ENCODE results near the gene RFTN2.

Gene RFTN2

GRCh38 chr2:197706839-197707207, 31.4 kb upstream of the RFTN2 start:
- H3K9me3 ChIP-seq (ENCODE audit: insufficient read depth, low read depth, low read length): no peaks in the 10 kb centered on the region
- no CpG with 5 or more reads among the region's 5 CpGs for WGBS (ENCODE audit: extremely low coverage, insufficient coverage, insufficient read length)

GRCh38 chr2:197705912-197706838, 30.8 kb upstream of the RFTN2 start:
- H3K27me3 ChIP-seq (ENCODE audit: insufficient read depth, low read length): no peaks in the 10 kb centered on the region
- H3K18ac ChIP-seq (ENCODE audit: low read length): no peak overlapping the region
- no peak overlapping the region for H2AK5ac ChIP-seq (ENCODE audit: low read length)
- H3K4me3 ChIP-seq (ENCODE audit: low read depth, low read length): peak overlapping the region; percentile 95
- H2BK120ac ChIP-seq (ENCODE audit: insufficient read depth, low read length, poor library complexity): no peak overlapping the region
- no peak overlapping the region for H2BK12ac ChIP-seq (ENCODE audit: low read length)
- no peak overlapping the region for H3K23ac ChIP-seq (ENCODE audit: low read length)
- H2AFZ ChIP-seq (ENCODE audit: insufficient read depth, low read length, poor library complexity): peak overlapping the region; percentile 18
- H3K14ac ChIP-seq (ENCODE audit: low read length): no peak overlapping the region
- no peak overlapping the region for H4K8ac ChIP-seq (ENCODE audit: low read depth, low read length)
- no peaks in the 10 kb centered on the region for H3K79me2 ChIP-seq (ENCODE audit: control insufficient read depth, insufficient read depth, low read length, poor library complexity)
- no peak overlapping the region for H3K4ac ChIP-seq (ENCODE audit: low read depth, low read length)
- no peak overlapping the region for H3K27ac ChIP-seq (ENCODE audit: low read depth, low read length)
- no peak overlapping the region for H2BK5ac ChIP-seq (ENCODE audit: low read depth, low read length, poor library complexity)
- H3K36me3 ChIP-seq (ENCODE audit: control insufficient read depth in 1 of 2, insufficient read depth in 2 of 2, low read length in 2 of 2): no peaks in the 10 kb centered on the region
- no peak overlapping the region for H4K91ac ChIP-seq (ENCODE audit: low read depth, low read length)
- DNase-seq: peak in 1 of 2 donors; percentile 28
- peak overlapping the region; percentile 71 for H3K9ac ChIP-seq (ENCODE audit: low read length)
- peak overlapping the region; percentile 98 for H3K4me2 ChIP-seq (ENCODE audit: low read length)
- no peak overlapping the region for H4K12ac ChIP-seq (ENCODE audit: low read depth, low read length)
- peaks cover 4% of the 10 kb centered on the region for H3K79me1 ChIP-seq (ENCODE audit: low read length)
- no CpG with 5 or more reads among the region's 38 CpGs for WGBS (ENCODE audit: extremely low coverage, insufficient coverage, insufficient read length)
- peaks cover 9 to 13% of the 10 kb centered on the region in 2 experiments for H3K4me1 ChIP-seq (ENCODE audit: control insufficient read depth in 1 of 2, insufficient read depth in 2 of 2, low read length in 2 of 2)
- no peaks in the 10 kb centered on the region for H3K9me3 ChIP-seq (ENCODE audit: insufficient read depth, low read depth, low read length)

More at GRCh38 chr2:197706839-197707207, 31.4 kb upstream of the RFTN2 start:
- Histone ChIP-seq H4K12ac (ENCODE audit: low read depth, low read length) (no peak overlapping the region), H2AFZ (ENCODE audit: insufficient read depth, low read length, poor library complexity) (no peak overlapping the region), H3K4me3 (ENCODE audit: low read depth, low read length) (no peak overlapping the region), H4K8ac (ENCODE audit: low read depth, low read length) (no peak overlapping the region), H3K79me1 (ENCODE audit: low read length) (peaks cover 4% of the 10 kb centered on the region), H4K91ac (ENCODE audit: low read depth, low read length) (no peak overlapping the region), H2BK120ac (ENCODE audit: insufficient read depth, low read length, poor library complexity) (no peak overlapping the region), H2BK5ac (ENCODE audit: low read depth, low read length, poor library complexity) (no peak overlapping the region), H3K23ac (ENCODE audit: low read length) (no peak overlapping the region), H3K14ac (ENCODE audit: low read length) (no peak overlapping the region), H3K27me3 (ENCODE audit: insufficient read depth, low read length) (no peaks in the 10 kb centered on the region), H3K27ac (ENCODE audit: low read depth, low read length) (no peak overlapping the region), H3K4me1 (ENCODE audit: control insufficient read depth in 1 of 2, insufficient read depth in 2 of 2, low read length in 2 of 2) (peaks cover 9 to 13% of the 10 kb centered on the region in 2 experiments), H3K18ac (ENCODE audit: low read length) (no peak overlapping the region), H3K9ac (ENCODE audit: low read length) (no peak overlapping the region), H3K36me3 (ENCODE audit: control insufficient read depth in 1 of 2, insufficient read depth in 2 of 2, low read length in 2 of 2) (no peaks in the 10 kb centered on the region), H3K4me2 (ENCODE audit: low read length) (peak overlapping the region; percentile 98), H3K79me2 (ENCODE audit: control insufficient read depth, insufficient read depth, low read length, poor library complexity) (no peaks in the 10 kb centered on the region), H2AK5ac (ENCODE audit: low read length) (no peak overlapping the region), H2BK12ac (ENCODE audit: low read length) (no peak overlapping the region), H3K4ac (ENCODE audit: low read depth, low read length) (no peak overlapping the region)
- no peak for DNase-seq

GRCh38 chr2:197705121-197705911, 29.9 kb upstream of the RFTN2 start, which contains the start of gene MARS2:
Gene MARS2, plus strand, starts transcription at chr2:197705369. Its CDS starts 37 bp downstream, at chr2:197705406.
- peak within 1 kb of the TSS; percentile 33 for H4K91ac ChIP-seq (ENCODE audit: low read depth, low read length)
- peak within 1 kb of the TSS; percentile 32 for H2BK5ac ChIP-seq (ENCODE audit: low read depth, low read length, poor library complexity)
- peak within 1 kb of the TSS; percentile 80 for H3K9ac ChIP-seq (ENCODE audit: low read length)
- no peak within 1 kb of the TSS for H2BK120ac ChIP-seq (ENCODE audit: insufficient read depth, low read length, poor library complexity)
- H3K9me3 ChIP-seq (ENCODE audit: insufficient read depth, low read depth, low read length): no peaks in the 10 kb centered on the region
- H3K14ac ChIP-seq (ENCODE audit: low read length): no peak within 1 kb of the TSS
- no peak within 1 kb of the TSS for H3K27ac ChIP-seq (ENCODE audit: low read depth, low read length)
- H3K4ac ChIP-seq (ENCODE audit: low read depth, low read length): peak within 1 kb of the TSS; percentile 6
- H2BK12ac ChIP-seq (ENCODE audit: low read length): no peak within 1 kb of the TSS
- peak within 1 kb of the TSS; percentile 63 for H4K8ac ChIP-seq (ENCODE audit: low read depth, low read length)
- no peaks in the 10 kb centered on the region for H3K79me2 ChIP-seq (ENCODE audit: control insufficient read depth, insufficient read depth, low read length, poor library complexity)
- H3K79me1 ChIP-seq (ENCODE audit: low read length): peaks cover 4% of the 10 kb centered on the region
- H3K27me3 ChIP-seq (ENCODE audit: insufficient read depth, low read length): no peaks in the 10 kb centered on the region
- H3K4me3 ChIP-seq (ENCODE audit: low read depth, low read length): peak within 1 kb of the TSS; percentile 95
- peak within 1 kb of the TSS; percentile 60 for H4K12ac ChIP-seq (ENCODE audit: low read depth, low read length)
- H3K4me2 ChIP-seq (ENCODE audit: low read length): peak within 1 kb of the TSS; percentile 98
- H2AK5ac ChIP-seq (ENCODE audit: low read length): no peak within 1 kb of the TSS
- no peak within 1 kb of the TSS for H3K23ac ChIP-seq (ENCODE audit: low read length)
- no CpG with 5 or more reads among the region's 86 CpGs for WGBS (ENCODE audit: extremely low coverage, insufficient coverage, insufficient read length)
- DNase-seq: peak; percentile 94 to 95
- H3K36me3 ChIP-seq (ENCODE audit: control insufficient read depth in 1 of 2, insufficient read depth in 2 of 2, low read length in 2 of 2): no peaks in the 10 kb centered on the region
- H3K18ac ChIP-seq (ENCODE audit: low read length): no peak within 1 kb of the TSS
- peaks cover 9 to 11% of the 10 kb centered on the region in 2 experiments for H3K4me1 ChIP-seq (ENCODE audit: control insufficient read depth in 1 of 2, insufficient read depth in 2 of 2, low read length in 2 of 2)
- H2AFZ ChIP-seq (ENCODE audit: insufficient read depth, low read length, poor library complexity): peak within 1 kb of the TSS; percentile 73

- no peaks in the 10 kb centered on the region for H3K27me3 ChIP-seq (ENCODE audit: insufficient read depth, low read length)
- no peak overlapping the region for H3K23ac ChIP-seq (ENCODE audit: low read length)
- H2BK12ac ChIP-seq (ENCODE audit: low read length): no peak overlapping the region
- WGBS (ENCODE audit: extremely low coverage, insufficient coverage, insufficient read length): no CpG with 5 or more reads among the region's 5 CpGs
- H4K91ac ChIP-seq (ENCODE audit: low read depth, low read length): peak overlapping the region; percentile 33
- no peak overlapping the region for H3K14ac ChIP-seq (ENCODE audit: low read length)
- H4K12ac ChIP-seq (ENCODE audit: low read depth, low read length): peak overlapping the region; percentile 60
- H3K79me1 ChIP-seq (ENCODE audit: low read length): peaks cover 4% of the 10 kb centered on the region
- H3K9ac ChIP-seq (ENCODE audit: low read length): peak overlapping the region; percentile 80
- H3K79me2 ChIP-seq (ENCODE audit: control insufficient read depth, insufficient read depth, low read length, poor library complexity): no peaks in the 10 kb centered on the region
- H3K36me3 ChIP-seq (ENCODE audit: control insufficient read depth in 1 of 2, insufficient read depth in 2 of 2, low read length in 2 of 2): no peaks in the 10 kb centered on the region
- H3K4me2 ChIP-seq (ENCODE audit: low read length): peak overlapping the region; percentile 58
- H3K18ac ChIP-seq (ENCODE audit: low read length): no peak overlapping the region
- peaks cover 9 to 10% of the 10 kb centered on the region in 2 experiments for H3K4me1 ChIP-seq (ENCODE audit: control insufficient read depth in 1 of 2, insufficient read depth in 2 of 2, low read length in 2 of 2)
- no peak overlapping the region for H2BK120ac ChIP-seq (ENCODE audit: insufficient read depth, low read length, poor library complexity)
- H3K9me3 ChIP-seq (ENCODE audit: insufficient read depth, low read depth, low read length): no peaks in the 10 kb centered on the region
- H2BK5ac ChIP-seq (ENCODE audit: low read depth, low read length, poor library complexity): peak overlapping the region; percentile 32
- peak overlapping the region; percentile 73 for H2AFZ ChIP-seq (ENCODE audit: insufficient read depth, low read length, poor library complexity)
- no peak overlapping the region for H3K4ac ChIP-seq (ENCODE audit: low read depth, low read length)
- H3K27ac ChIP-seq (ENCODE audit: low read depth, low read length): no peak overlapping the region
- no peak for DNase-seq
- peak overlapping the region; percentile 57 for H4K8ac ChIP-seq (ENCODE audit: low read depth, low read length)
- peak overlapping the region; percentile 55 for H3K4me3 ChIP-seq (ENCODE audit: low read depth, low read length)
- no peak overlapping the region for H2AK5ac ChIP-seq (ENCODE audit: low read length)
Measured at GRCh38 chr2:197704434-197705120, 29.2 kb upstream of the RFTN2 start.
